ENCODE results near the gene CMTM3.
A peak's percentile ranks its signal among the peaks of the same experiment; 100 is the strongest.

GRCh38 chr16:66660422-66661209 lies 56.1 kb downstream of the CMTM3 start:
- TF ChIP-seq EP300 (IDR thresholded peaks at IDR 0.05) (no peak), CTCF (IDR thresholded peaks at IDR 0.05) (peak in 1 of 5 experiments; percentile 14)
